HT1080 (cell line): ENCODE results near the gene TSKU. TPM values are rescaled to one million over a fixed set of nuclear protein-coding genes. Genes with fewer than 3 reads are reported as not detected.

Source experiments
- DNase-seq: peaks from one replicate; pipeline ENCODE4 v3.0.0-alpha.2; 2015; ENCODE audit warnings: low read depth
- total RNA-seq: library from RNA; depleted of rRNA; stranded (reverse); fragments of >200 nt; shearing (Covaris generic); gene quantifications from 2 replicates; pipeline ENCODE4 v1.2.3, GENCODE V29; 2014; rRNA removed

The TSKU gene
- total RNA-seq, 1 experiment from 2014 or later, result 33.8 TPM

DNA sequence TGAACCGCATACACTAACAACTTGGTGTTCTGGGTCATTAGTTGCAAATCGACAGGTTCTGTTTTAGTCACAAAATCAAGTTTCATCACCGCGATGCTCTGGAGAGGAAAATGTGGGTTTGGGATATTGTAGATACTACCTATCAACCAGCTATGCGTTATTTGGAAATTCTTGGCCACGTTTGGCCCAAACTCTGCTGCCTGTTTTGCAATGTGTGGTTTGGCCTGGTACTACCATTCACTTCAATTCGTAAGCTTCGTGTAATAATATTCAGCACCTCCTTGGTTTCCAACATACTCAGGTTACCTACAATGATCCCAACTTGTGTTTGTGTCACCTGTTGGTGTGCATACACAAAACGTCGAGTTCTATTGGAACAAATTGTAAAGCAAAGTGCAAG lies 61.4 kb downstream of the TSKU start:
- DNase-seq, result no peak

DNA sequence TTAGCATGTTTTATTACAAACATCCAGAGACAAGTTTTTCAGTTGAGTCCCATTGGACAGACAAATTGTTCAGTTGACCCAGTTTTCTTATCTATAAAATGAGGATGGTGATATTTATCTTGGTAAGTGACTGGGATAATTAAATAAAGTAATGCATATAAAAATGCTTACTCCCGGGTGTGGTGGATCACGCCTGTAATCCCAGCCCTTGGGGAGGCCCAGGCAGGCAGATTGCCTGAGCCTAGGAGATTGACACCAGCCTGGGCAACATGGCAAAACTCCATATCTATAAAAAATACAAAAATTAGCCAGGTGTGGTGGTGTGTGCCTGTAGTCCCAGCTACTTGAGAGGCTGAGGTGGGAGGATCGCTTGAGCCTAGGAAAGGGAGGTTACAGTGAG lies 61.9 kb downstream of the TSKU start:
- no peak for DNase-seq

DNA sequence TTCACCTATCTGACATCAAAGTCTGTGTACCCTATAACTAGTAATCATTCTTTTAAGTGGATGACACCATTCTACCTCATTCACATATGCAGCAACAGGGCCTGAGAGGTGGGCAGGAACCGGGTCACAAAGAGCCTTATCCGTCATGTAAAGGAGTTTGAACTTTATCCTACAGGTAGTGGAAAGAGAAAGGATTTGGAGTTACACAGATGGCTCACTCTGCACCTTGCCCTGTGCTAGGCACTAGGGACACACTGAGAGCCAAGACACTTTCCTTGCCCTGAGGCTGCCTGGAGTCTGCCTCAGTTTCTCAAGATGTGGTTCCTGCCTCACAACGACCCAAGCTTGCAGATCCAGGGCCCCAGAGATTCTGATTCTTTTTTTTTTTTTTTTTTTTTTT lies 63.3 kb downstream of the TSKU start:
- no peak for DNase-seq

Other genes starting within 250 kb of the TSKU start
- 0.06 and 0.17 TPM in 2 replicates for gene LRRC32, start 112.6 kb upstream of the TSKU start, total RNA-seq
- 13.3 and 15.0 TPM in 2 replicates for gene ACER3, start 77.6 kb downstream of the TSKU start, total RNA-seq